SK-N-SH (cell line): ENCODE measurements around the gene PNP.

ENCODE experiments used
- CHD2 ChIP-seq: fragments of 150-350 bp; IDR thresholded peaks from 2 replicates; pipeline ENCODE4 v1.6.1; 2018; ENCODE audit warnings: low read length; ENCODE audit not compliant: partially characterized antibody
- CTCF ChIP-seq: fragments of 200-600 bp; sonication (generic); IDR thresholded peaks from 2 replicates; pipeline ENCODE4 v1.6.1; 2017; ENCODE audit warnings: antibody characterized with exemption, mild to moderate bottlenecking, moderate library complexity
- EP300 ChIP-seq, 2 experiments: IDR thresholded peaks; 2 replicates each; pipeline versions ENCODE4 v1.4.0 to v1.6.1; 2012; ENCODE audit warnings: borderline replicate concordance in 1 of 2, low read depth in 1 of 2, low read length in 1 of 2
- EZH2phosphoT487 ChIP-seq: fragments of 200-600 bp; sonication (generic); IDR thresholded peaks from 2 replicates; pipeline ENCODE4 v1.6.1; 2017; ENCODE audit warnings: low read depth, mixed run types, mild to moderate bottlenecking, antibody characterized with exemption, moderate library complexity, borderline replicate concordance
- FOSL2 ChIP-seq: IDR thresholded peaks from 2 replicates; pipeline ENCODE4 v1.4.0; 2012; ENCODE audit warnings: low read depth, mild to moderate bottlenecking, moderate library complexity, borderline replicate concordance
- FOXJ3 ChIP-seq: sonication (generic); formaldehyde crosslinking; IDR thresholded peaks from 2 replicates; pipeline ENCODE4 v1.5.1; 2020; ENCODE audit warnings: mild to moderate bottlenecking, missing genetic modification reagents
- GABPA ChIP-seq: IDR thresholded peaks from 2 replicates; pipeline ENCODE4 v1.4.0; 2012; ENCODE audit warnings: low read depth, mild to moderate bottlenecking
- JUND ChIP-seq: IDR thresholded peaks from 2 replicates; pipeline ENCODE4 v1.4.0; 2012
- MEF2A ChIP-seq: IDR thresholded peaks from 2 replicates; pipeline ENCODE4 v1.4.0; 2012; ENCODE audit warnings: low read depth, borderline replicate concordance
- RFX5 ChIP-seq: IDR thresholded peaks from 2 replicates; pipeline ENCODE4 v1.6.1; 2012; ENCODE audit warnings: mild to moderate bottlenecking, improper control_type of control experiment, low read length
- SIN3A ChIP-seq: IDR thresholded peaks from 2 replicates; pipeline ENCODE4 v1.6.1; 2012; ENCODE audit warnings: low read depth, mild to moderate bottlenecking, low read length, moderate library complexity, borderline replicate concordance
- SMC3 ChIP-seq: IDR thresholded peaks from 2 replicates; pipeline ENCODE4 v1.6.1; 2012; ENCODE audit warnings: low read depth, low read length, improper control_type of control experiment
- TAF1 ChIP-seq: IDR thresholded peaks from 2 replicates; pipeline ENCODE4 v1.6.1; 2012; ENCODE audit warnings: low read depth, mild to moderate bottlenecking, low read length, moderate library complexity, borderline replicate concordance
- USF2 ChIP-seq: fragments of 150-350 bp; IDR thresholded peaks from 2 replicates; pipeline ENCODE4 v1.6.1; 2017; ENCODE audit warnings: antibody characterized with exemption, low read length, low read depth, borderline replicate concordance

- TF ChIP-seq FOSL2 (no peak), EP300 (IDR thresholded peaks at IDR 0.05; ENCODE audit: borderline replicate concordance in 1 of 2, low read depth in 1 of 2, low read length in 1 of 2) (no peak), CTCF (no peak), USF2 (no peak), MEF2A (no peak), JUND (no peak), SIN3A (no peak), GABPA (no peak), TAF1 (no peak), EZH2phosphoT487 (no peak), RFX5 (no peak), SMC3 (no peak), FOXJ3 (CRISPR knock-in tag) (no peak), CHD2 (no peak)
Measured at GRCh38 chr14:20498622-20499021, 29.4 kb downstream of the PNP start.
